ENCODE results near the gene RAB37. TPM values are rescaled to one million over a fixed set of nuclear protein-coding genes. Genes with fewer than 3 reads are reported as not detected.

RAB37 gene
- total and polyA plus RNA-seq, 12 donors, result 0.39 to 6.6 (median 2.7) TPM

DNA sequence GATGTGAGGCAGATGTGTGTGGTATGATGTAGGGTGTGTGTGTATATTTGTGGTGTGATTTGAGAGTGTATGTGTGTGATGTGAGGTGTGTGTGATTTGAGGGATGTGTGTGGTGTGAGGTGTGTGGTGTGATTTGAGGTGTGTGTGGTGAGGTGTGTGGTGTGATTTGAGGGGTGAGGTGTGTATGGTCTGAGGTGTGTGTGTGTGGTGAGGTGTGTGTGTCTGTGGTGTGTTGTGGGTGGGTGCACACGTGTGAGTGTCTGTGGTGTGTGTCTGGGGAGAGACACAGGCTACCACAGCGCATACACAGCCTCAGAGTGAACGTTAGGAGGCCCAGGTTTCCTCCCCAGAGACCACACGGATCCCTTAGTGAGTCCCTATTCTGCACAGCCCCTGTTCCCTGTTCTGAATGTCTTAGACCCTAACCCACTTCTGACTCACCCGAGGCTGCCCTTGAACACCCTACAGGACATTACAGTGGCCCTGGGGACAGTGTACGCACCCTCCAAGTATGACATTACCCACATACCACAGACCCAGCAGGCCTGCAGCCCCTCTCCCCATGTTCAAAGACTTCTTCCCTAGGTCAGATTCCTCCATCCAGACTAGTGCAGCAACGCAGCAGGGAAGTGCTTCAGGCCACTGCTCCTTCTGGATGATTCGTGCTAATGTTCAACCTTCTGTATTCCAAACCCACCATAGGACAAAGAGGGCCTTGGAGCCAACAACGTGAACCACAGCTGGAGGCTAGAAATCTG is 3.5 kb upstream of the RAB37 start:
- no peak for DNase-seq
- no peaks in the 10 kb centered on the region for H3K9me3 ChIP-seq (replicated peaks in 1 of 3)
- WGBS, 4 donors, result 61 to 66% (median 61%) methylated on average over 9 of the region's 9 CpGs
- no peak overlapping the region for H3K4me3 ChIP-seq
- H3K4me1 ChIP-seq (replicated peaks in 1 of 2), result peaks cover 0 to 15% of the 10 kb centered on the region in 2 donors
- no peaks in the 10 kb centered on the region for H3K36me3 ChIP-seq (replicated peaks in 1 of 2)
- H3K27ac ChIP-seq, result no peak overlapping the region
- TF ChIP-seq, protein P1, sequence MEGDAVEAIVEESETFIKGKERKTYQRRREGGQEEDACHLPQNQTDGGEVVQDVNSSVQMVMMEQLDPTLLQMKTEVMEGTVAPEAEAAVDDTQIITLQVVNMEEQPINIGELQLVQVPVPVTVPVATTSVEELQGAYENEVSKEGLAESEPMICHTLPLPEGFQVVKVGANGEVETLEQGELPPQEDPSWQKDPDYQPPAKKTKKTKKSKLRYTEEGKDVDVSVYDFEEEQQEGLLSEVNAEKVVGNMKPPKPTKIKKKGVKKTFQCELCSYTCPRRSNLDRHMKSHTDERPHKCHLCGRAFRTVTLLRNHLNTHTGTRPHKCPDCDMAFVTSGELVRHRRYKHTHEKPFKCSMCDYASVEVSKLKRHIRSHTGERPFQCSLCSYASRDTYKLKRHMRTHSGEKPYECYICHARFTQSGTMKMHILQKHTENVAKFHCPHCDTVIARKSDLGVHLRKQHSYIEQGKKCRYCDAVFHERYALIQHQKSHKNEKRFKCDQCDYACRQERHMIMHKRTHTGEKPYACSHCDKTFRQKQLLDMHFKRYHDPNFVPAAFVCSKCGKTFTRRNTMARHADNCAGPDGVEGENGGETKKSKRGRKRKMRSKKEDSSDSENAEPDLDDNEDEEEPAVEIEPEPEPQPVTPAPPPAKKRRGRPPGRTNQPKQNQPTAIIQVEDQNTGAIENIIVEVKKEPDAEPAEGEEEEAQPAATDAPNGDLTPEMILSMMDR (IDR thresholded peaks at IDR 0.05), result no peak
- TF ChIP-seq POLR2A (IDR thresholded peaks at IDR 0.05), result no peak
- intact Hi-C loops (cut with DNase I), result loop anchor here in 1 of 2 donors (10.0 kb wide), 1 partner anchor 79 kb away; no protein-coding TSS in a partner anchor
- H3K27me3 ChIP-seq, result peaks cover 16% of the 10 kb centered on the region

- Histone ChIP-seq H3K9me3 (replicated peaks in 1 of 3) (no peaks in the 10 kb centered on the region), H3K4me3 (no peak overlapping the region), H3K27me3 (peaks cover 22% of the 10 kb centered on the region), H3K4me1 (replicated peaks in 1 of 2) (peaks cover 0 to 15% of the 10 kb centered on the region in 2 donors), H3K36me3 (replicated peaks in 1 of 2) (no peaks in the 10 kb centered on the region), H3K27ac (no peak overlapping the region)
- intact Hi-C loops (cut with DNase I), result loop anchor here in 1 of 2 donors (10.0 kb wide), 1 partner anchor 79 kb away; no protein-coding TSS in a partner anchor
- TF ChIP-seq, protein P1 (IDR thresholded peaks at IDR 0.05), result no peak
- no peak for TF ChIP-seq POLR2A (IDR thresholded peaks at IDR 0.05)
- DNase-seq, result no peak
- 89 to 97% (median 91%) methylated on average over 3 of the region's 3 CpGs for WGBS, 4 donors
Measured at GRCh38 chr17:74734256-74734655, 2.8 kb upstream of the RAB37 start.

- Histone ChIP-seq H3K9me3 (replicated peaks in 1 of 3) (no peaks in the 10 kb centered on the region), H3K27ac (no peak overlapping the region), H3K27me3 (peaks cover 36% of the 10 kb centered on the region), H3K4me1 (replicated peaks in 1 of 2) (peaks cover 0 to 15% of the 10 kb centered on the region in 2 donors), H3K4me3 (peak overlapping the region in 1 of 4 donors; percentile 25), H3K36me3 (replicated peaks in 1 of 2) (no peaks in the 10 kb centered on the region)
- TF ChIP-seq, protein P1 (IDR thresholded peaks at IDR 0.05), result peak in 4 of 6 experiments; percentile 12 to 47 (median 36)
- TF ChIP-seq POLR2A (IDR thresholded peaks at IDR 0.05), result no peak
- DNase-seq, result peak in 1 of 7 donors; percentile 27
- 4 to 8% (median 5%) methylated on average over 21 to 38 of the region's 38 CpGs for WGBS, 4 donors
- intact Hi-C loops (cut with DNase I), result loop anchor here (5.0 to 10.0 kb wide), 2 partner anchors 80 to 83 kb away; no protein-coding TSS in a partner anchor
Measured at GRCh38 chr17:74737299-74738050, 419 bp downstream of the RAB37 start.

All from adrenal gland (tissue), 12 donors.